ENCODE results near the gene KIF3A. TPM values are rescaled to one million over a fixed set of nuclear protein-coding genes. Genes with fewer than 3 reads are reported as not detected.
A peak's percentile ranks its signal among the peaks of the same experiment; 100 is the strongest.

KIF3A gene
- total RNA-seq, 1 donor from 2014 or later, result 20.0 TPM

DNA sequence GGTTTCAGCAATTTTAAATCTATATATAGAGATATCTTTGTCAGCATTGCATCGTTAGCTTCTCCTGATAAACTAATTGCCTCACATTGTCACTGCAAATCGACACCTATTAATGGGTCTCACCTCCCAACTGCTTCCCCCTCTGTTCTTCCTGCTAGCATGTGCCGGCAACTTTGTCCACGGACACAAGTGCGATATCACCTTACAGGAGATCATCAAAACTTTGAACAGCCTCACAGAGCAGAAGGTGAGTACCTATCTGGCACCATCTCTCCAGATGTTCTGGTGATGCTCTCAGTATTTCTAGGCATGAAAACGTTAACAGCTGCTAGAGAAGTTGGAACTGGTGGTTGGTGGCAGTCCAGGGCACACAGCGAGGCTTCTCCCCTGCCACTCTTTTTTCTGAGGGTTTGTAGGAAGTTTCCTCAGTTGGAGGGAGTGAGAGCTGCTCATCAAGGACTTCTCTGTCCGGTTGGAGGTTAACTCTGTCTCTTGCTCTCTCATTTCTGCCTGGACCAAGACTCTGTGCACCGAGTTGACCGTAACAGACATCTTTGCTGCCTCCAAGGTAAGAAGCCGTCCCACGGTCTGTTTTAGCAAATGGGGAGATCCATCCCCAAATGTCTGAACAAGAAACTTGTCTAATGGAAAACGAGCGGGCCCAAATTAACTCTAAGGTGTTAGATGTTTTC lies 63.3 kb downstream of the KIF3A start, which contains the start of gene IL4:
Gene IL4, plus strand, starts transcription at position 51 of the 692 bp plus-strand sequence. Its CDS starts 62 bp downstream, at position 113.
- Mint-ChIP-seq H3K27me3 (peaks cover 7% of the 10 kb centered on the region), H3K4me3 (no peak within 1 kb of the TSS), H3K9me3 (peaks cover 4% of the 10 kb centered on the region), H3K36me3 (no peaks in the 10 kb centered on the region), H3K4me1 (ENCODE audit: unreplicated experiment) (no peaks in the 10 kb centered on the region), H3K27ac (no peak within 1 kb of the TSS)
- no peak for TF ChIP-seq CTCF (conservative IDR thresholded peaks at IDR 0.05)
- DNase-seq (ENCODE audit: extremely low spot score, unreplicated experiment), result no peak

GRCh38 chr5:132673488-132673887 lies 63.9 kb downstream of the KIF3A start:
- TF ChIP-seq CTCF (conservative IDR thresholded peaks at IDR 0.05), result no peak
- no peak overlapping the region for H3K4me3 Mint-ChIP-seq
- no peak for DNase-seq (ENCODE audit: extremely low spot score, unreplicated experiment)
- H3K4me1 Mint-ChIP-seq (ENCODE audit: unreplicated experiment), result no peaks in the 10 kb centered on the region
- H3K9me3 Mint-ChIP-seq, result peaks cover 4% of the 10 kb centered on the region
- H3K27ac Mint-ChIP-seq, result no peak overlapping the region
- H3K36me3 Mint-ChIP-seq, result no peaks in the 10 kb centered on the region
- peaks cover 7% of the 10 kb centered on the region for H3K27me3 Mint-ChIP-seq

GRCh38 chr5:132671000-132671399 lies 66.3 kb downstream of the KIF3A start:
- no peak overlapping the region for H3K27ac Mint-ChIP-seq
- no peak for DNase-seq (ENCODE audit: extremely low spot score, unreplicated experiment)
- peaks cover 4% of the 10 kb centered on the region for H3K9me3 Mint-ChIP-seq
- peaks cover 9% of the 10 kb centered on the region for H3K27me3 Mint-ChIP-seq
- TF ChIP-seq CTCF (conservative IDR thresholded peaks at IDR 0.05), result no peak
- H3K36me3 Mint-ChIP-seq, result no peaks in the 10 kb centered on the region
- H3K4me3 Mint-ChIP-seq, result no peak overlapping the region
- H3K4me1 Mint-ChIP-seq (ENCODE audit: unreplicated experiment), result peaks cover 4% of the 10 kb centered on the region

GRCh38 chr5:132669966-132670882 lies 67.1 kb downstream of the KIF3A start:
- H3K9me3 Mint-ChIP-seq, result peaks cover 4% of the 10 kb centered on the region
- H3K27ac Mint-ChIP-seq, result no peak overlapping the region
- no peaks in the 10 kb centered on the region for H3K36me3 Mint-ChIP-seq
- peaks cover 4% of the 10 kb centered on the region for H3K4me1 Mint-ChIP-seq (ENCODE audit: unreplicated experiment)
- H3K27me3 Mint-ChIP-seq, result peaks cover 9% of the 10 kb centered on the region
- no peak for TF ChIP-seq CTCF (conservative IDR thresholded peaks at IDR 0.05)
- DNase-seq (ENCODE audit: extremely low spot score, unreplicated experiment), result peak; percentile 24
- H3K4me3 Mint-ChIP-seq, result no peak overlapping the region

DNA sequence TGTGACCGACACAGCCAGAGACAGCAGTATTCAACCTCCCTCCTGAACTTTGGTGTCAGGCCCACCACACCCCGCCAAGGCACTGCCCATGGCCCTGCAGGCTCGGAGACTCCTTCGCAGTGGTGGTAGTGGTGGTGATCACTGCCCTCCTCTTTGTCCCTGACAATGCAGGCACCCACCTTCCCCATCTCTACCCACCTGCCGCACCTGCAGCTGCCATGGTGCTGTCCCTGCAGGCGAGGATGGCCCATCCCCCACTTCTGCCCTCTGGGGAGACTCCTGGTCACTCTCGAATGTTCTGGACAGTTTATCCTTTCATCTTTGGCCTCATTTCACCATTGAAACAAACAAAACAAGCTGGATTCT lies 67.9 kb downstream of the KIF3A start:
- H3K27me3 Mint-ChIP-seq, result peaks cover 9% of the 10 kb centered on the region
- H3K27ac Mint-ChIP-seq, result no peak overlapping the region
- no peaks in the 10 kb centered on the region for H3K36me3 Mint-ChIP-seq
- H3K9me3 Mint-ChIP-seq, result peaks cover 4% of the 10 kb centered on the region
- peaks cover 4% of the 10 kb centered on the region for H3K4me1 Mint-ChIP-seq (ENCODE audit: unreplicated experiment)
- no peak overlapping the region for H3K4me3 Mint-ChIP-seq
- TF ChIP-seq CTCF (conservative IDR thresholded peaks at IDR 0.05), result no peak
- DNase-seq (ENCODE audit: extremely low spot score, unreplicated experiment), result no peak

Data from type B pancreatic cell (in vitro differentiated cells).